ENCODE measurements around the gene MOSPD3.

- TF ChIP-seq, protein P1, sequence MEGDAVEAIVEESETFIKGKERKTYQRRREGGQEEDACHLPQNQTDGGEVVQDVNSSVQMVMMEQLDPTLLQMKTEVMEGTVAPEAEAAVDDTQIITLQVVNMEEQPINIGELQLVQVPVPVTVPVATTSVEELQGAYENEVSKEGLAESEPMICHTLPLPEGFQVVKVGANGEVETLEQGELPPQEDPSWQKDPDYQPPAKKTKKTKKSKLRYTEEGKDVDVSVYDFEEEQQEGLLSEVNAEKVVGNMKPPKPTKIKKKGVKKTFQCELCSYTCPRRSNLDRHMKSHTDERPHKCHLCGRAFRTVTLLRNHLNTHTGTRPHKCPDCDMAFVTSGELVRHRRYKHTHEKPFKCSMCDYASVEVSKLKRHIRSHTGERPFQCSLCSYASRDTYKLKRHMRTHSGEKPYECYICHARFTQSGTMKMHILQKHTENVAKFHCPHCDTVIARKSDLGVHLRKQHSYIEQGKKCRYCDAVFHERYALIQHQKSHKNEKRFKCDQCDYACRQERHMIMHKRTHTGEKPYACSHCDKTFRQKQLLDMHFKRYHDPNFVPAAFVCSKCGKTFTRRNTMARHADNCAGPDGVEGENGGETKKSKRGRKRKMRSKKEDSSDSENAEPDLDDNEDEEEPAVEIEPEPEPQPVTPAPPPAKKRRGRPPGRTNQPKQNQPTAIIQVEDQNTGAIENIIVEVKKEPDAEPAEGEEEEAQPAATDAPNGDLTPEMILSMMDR (optimal IDR thresholded peaks at IDR 0.05 in 1 of 3, IDR thresholded peaks at IDR 0.05 in 1 of 3, conservative IDR thresholded peaks at IDR 0.05 in 1 of 3; ENCODE audit: extremely low read depth in 1 of 3, insufficient read depth in 2 of 3, low read length in 3 of 3), result no peak
- TF ChIP-seq EZH2 (IDR thresholded peaks at IDR 0.05; ENCODE audit: low read length), result no peak
Measured at GRCh38 chr7:100574362-100575205, 37.8 kb upstream of the MOSPD3 start.
